Effector memory CD4-positive, alpha-beta T cell (primary cell): ENCODE data around the gene C5orf58.

Experiments
- DNase-seq, 3 donors: peaks; one replicate each; pipeline ENCODE4 v3.0.0-alpha.2; 2020
- H3K27ac ChIP-seq: 2 replicates; pipeline ENCODE4 v1.7.0; 2013; ENCODE audit warnings: mild to moderate bottlenecking, low read length, moderate library complexity; ENCODE audit not compliant: insufficient read depth, poor library complexity, severe bottlenecking
- H3K27me3 ChIP-seq: replicated peaks from 2 replicates; pipeline ENCODE4 v1.7.0; 2013; ENCODE audit warnings: mild to moderate bottlenecking, low read length; ENCODE audit not compliant: insufficient read depth, control insufficient read depth, poor library complexity, severe bottlenecking
- H3K36me3 ChIP-seq: 2 replicates; pipeline ENCODE4 v1.7.0; 2013; ENCODE audit warnings: mild to moderate bottlenecking, low read length, moderate library complexity; ENCODE audit not compliant: control insufficient read depth, insufficient read depth
- H3K4me1 ChIP-seq: 2 replicates; pipeline ENCODE4 v1.7.0; 2013; ENCODE audit warnings: low read length, mild to moderate bottlenecking; ENCODE audit not compliant: control insufficient read depth, insufficient read depth, poor library complexity, severe bottlenecking
- H3K4me3 ChIP-seq: 2 replicates; pipeline ENCODE4 v1.7.0; 2013; ENCODE audit warnings: low read length, low read depth, mild to moderate bottlenecking; ENCODE audit not compliant: insufficient read depth, poor library complexity, severe bottlenecking
- H3K9me3 ChIP-seq: 2 replicates; pipeline ENCODE4 v1.7.0; 2013; ENCODE audit warnings: mild to moderate bottlenecking, low read length, moderate library complexity; ENCODE audit not compliant: control insufficient read depth
- total RNA-seq, 3 donors: gene quantifications; one replicate each; lab custom pipeline; 2026; lab: John Stamatoyannopoulos, UW

Gene C5orf58, protein sequence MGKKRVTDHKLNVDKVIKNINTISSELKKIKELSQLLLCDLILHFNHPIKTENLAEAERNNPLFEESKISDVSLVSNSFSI
- 0 to 0.19 (median 0) reads per million in 3 donors for total RNA-seq

DNA sequence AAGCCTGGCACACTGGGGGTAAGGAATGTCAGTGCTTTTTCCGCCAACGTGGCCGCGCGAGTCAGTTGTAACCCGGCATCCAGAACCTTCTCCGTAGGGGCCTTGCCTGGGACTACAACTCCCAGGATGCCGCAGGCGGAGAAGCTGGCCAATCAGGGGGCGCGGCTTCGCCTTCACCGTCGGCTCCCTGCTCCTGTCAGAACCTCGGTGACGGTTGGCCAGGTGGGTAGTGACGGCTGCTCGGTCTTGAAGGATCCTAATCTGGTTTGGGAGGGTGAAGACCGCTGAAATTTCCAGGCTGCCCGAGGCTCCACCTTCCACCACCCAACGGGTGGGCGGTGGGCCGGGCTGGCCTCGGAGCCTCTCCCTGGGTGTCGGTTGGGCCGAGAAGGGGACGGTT, at the start of gene C5orf58:
C5orf58 (plus strand) TSS at position 200 of the 400 bp plus-strand sequence. CDS start 1,992 bp downstream, outside the sequence.
- no peak for DNase-seq
- H3K27ac ChIP-seq, result no peak within 1 kb of the TSS
- no peaks in the 10 kb centered on the region for H3K36me3 ChIP-seq
- no peaks in the 10 kb centered on the region for H3K4me1 ChIP-seq
- H3K4me3 ChIP-seq, result no peak within 1 kb of the TSS
- no peaks in the 10 kb centered on the region for H3K9me3 ChIP-seq
- H3K27me3 ChIP-seq, result no peaks in the 10 kb centered on the region

DNA sequence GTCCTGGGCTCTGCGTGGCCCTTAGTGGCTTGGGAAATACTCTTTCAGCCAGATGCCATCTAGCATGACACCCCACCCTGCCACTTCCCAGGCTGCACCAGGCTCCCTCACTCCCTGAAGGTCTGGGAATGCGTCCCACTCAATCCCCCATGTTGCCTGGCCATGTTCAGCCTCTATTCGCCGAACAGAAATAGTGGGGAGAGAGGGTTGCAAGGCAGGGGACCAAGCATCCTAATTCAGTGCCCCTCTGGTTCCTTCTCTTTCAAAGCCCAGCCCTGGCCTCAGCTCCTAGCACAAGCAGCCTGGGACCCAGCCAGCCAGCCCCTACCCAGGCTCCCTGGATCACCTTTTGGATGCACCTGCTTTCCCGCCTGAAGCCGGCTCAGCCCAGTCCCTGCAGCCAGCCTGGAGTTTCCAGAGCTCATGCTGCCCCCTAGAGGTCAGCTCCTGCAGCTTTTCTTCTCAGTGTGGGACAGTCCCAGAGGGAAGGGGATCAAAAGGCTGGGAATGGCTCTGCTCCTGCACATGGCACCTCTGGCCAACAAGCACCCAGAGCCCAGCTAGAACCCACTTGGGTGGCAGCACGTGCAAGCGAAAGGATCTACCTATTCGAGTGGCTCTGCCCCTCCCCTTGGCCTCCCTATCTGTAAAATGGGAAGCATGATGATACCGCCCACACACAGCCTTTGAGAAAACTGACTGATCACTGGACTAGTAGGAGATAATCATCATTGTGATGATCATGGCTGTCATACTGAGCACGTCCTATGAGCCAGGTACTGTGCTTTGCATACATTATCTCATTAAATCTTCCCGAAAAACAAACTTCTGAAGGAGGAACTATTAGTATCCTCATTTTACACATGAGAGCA, 48.7 kb upstream of the C5orf58 start:
- H3K4me3 ChIP-seq, result no peak overlapping the region

DNA sequence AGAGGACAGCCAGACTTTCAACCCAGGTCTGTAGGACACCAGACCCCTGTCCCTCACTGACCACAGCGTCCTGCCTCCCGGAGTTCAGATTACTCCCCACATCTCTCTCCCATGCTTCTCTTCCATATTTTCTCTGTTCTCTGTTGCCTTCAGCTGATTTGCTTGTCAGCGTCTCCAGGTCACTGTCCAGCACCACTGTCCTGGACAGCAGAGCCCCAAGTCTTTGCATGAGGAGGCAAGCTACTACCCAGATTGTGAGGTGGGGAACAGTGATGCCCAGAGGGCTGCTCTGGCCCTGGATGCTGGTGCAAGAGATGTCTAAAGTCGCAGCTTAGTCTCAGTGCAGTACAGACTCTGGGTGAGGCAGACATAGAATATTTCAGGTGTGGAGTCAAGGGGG, 48.0 kb upstream of the C5orf58 start:
- Histone ChIP-seq H3K4me3 (no peak overlapping the region), H3K9me3 (no peaks in the 10 kb centered on the region), H3K27ac (no peak overlapping the region), H3K36me3 (no peaks in the 10 kb centered on the region), H3K4me1 (no peaks in the 10 kb centered on the region), H3K27me3 (no peaks in the 10 kb centered on the region)
- DNase-seq, result no peak

More for the DNA sequence above, 48.7 kb upstream of the C5orf58 start:
- Histone ChIP-seq H3K36me3 (no peaks in the 10 kb centered on the region), H3K27ac (no peak overlapping the region), H3K9me3 (no peaks in the 10 kb centered on the region), H3K27me3 (no peaks in the 10 kb centered on the region), H3K4me1 (no peaks in the 10 kb centered on the region)
- DNase-seq, result peak in 1 of 3 donors; percentile 4

DNA sequence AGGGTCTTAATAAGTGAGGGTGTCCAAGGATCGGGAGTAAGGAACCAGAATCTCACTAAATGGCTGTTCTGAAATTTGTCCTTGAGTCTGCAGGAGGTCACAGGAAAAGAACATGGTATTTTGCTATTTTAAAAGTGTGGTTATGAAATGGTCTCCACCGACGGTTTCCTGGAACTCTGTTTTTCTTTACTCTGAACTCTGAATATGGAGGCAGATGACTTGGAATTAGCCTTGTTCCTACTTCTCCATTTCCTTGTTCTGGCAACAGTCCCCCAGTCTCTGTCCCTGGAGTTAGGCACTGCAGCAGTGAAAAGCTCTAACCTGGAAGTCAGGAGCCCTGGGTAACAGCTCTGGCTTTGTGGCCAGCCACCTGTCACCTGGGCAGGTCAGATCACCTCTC, 46.6 kb upstream of the C5orf58 start:
- Histone ChIP-seq H3K36me3 (no peaks in the 10 kb centered on the region), H3K4me1 (no peaks in the 10 kb centered on the region), H3K4me3 (no peak overlapping the region), H3K27me3 (no peaks in the 10 kb centered on the region), H3K9me3 (no peaks in the 10 kb centered on the region), H3K27ac (no peak overlapping the region)
- no peak for DNase-seq

DNA sequence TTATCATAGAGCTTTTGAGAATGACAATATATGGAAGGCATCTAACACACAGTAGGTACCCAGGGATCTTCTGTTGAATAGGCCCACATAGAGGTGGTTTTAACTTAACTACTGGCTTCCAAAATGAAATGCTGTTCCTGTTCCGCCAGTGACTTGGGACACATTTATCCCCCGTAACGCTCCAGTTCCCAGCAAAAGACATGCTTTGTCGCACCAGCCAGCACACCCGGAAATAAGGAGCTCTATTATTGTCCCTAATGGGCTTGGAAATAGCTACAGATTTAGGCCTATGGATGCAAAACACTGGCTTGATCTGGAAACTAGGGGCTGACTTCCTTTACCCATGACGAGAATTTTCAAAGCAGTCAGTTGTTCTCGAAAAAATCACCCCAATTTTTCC, 45.9 kb upstream of the C5orf58 start:
- DNase-seq, result no peak
- Histone ChIP-seq H3K27me3 (no peaks in the 10 kb centered on the region), H3K4me3 (no peak overlapping the region), H3K4me1 (no peaks in the 10 kb centered on the region), H3K27ac (no peak overlapping the region), H3K36me3 (no peaks in the 10 kb centered on the region), H3K9me3 (no peaks in the 10 kb centered on the region)

DNA sequence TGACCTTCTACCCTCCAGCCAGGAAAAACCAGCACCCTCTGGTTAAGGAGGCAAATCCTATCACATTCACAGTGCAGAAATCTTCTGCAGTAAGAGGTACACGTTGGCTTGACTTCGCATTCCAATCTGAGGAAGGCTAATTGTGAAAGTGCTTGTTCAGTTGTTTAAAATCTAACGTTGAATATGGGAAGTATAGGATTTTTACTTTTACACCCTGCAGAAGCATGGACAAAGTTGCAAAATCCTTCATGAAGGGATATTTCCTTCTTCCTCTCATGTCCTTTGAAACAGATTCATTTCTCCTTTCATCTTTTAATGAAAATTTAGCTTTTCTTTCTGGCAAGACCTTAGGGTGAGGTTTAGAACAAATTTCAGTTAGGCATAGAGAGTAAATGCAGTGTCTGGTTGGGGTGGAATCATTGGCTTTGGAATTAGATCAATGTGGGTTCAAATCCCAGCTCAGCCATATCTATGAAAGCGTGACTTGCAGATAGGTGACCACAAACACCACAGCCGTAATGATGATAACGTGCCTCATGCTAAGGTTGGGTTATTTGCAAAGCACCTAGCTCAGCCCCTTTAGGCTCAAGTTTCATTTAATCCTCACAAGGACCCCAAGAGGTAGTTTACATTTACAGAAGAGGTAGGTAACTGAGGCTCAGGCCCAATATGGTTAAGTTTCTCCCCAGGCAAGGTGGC, 42.2 kb upstream of the C5orf58 start:
- no peaks in the 10 kb centered on the region for H3K4me1 ChIP-seq
- DNase-seq, result no peak
- no peaks in the 10 kb centered on the region for H3K9me3 ChIP-seq
- H3K27me3 ChIP-seq, result no peaks in the 10 kb centered on the region
- no peak overlapping the region for H3K27ac ChIP-seq
- no peak overlapping the region for H3K4me3 ChIP-seq
- H3K36me3 ChIP-seq, result no peaks in the 10 kb centered on the region

DNA sequence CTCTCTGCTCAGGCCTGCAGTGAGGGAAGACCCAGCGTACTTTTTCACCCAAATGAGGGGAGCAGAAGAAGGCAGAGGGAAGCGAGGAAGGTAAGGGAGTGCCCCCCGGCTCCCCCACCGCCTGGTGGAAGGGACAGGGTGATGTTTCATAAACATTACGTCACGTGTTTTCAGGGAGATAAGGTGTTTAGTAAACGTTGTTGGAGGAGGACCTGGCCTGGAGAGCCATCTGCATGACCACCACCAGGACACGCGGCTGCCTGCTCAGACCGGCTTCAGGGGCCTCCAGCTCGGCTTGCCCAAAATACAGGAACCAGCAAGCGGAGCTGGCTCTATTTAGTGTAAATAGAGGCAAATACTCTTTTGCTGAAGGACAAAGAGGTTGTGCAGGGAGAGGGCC, 40.0 kb upstream of the C5orf58 start:
- H3K4me1 ChIP-seq, result no peaks in the 10 kb centered on the region
- H3K27ac ChIP-seq, result no peak overlapping the region
- H3K9me3 ChIP-seq, result no peaks in the 10 kb centered on the region
- no peak for DNase-seq
- H3K27me3 ChIP-seq, result no peaks in the 10 kb centered on the region
- H3K36me3 ChIP-seq, result no peaks in the 10 kb centered on the region
- no peak overlapping the region for H3K4me3 ChIP-seq

DNA sequence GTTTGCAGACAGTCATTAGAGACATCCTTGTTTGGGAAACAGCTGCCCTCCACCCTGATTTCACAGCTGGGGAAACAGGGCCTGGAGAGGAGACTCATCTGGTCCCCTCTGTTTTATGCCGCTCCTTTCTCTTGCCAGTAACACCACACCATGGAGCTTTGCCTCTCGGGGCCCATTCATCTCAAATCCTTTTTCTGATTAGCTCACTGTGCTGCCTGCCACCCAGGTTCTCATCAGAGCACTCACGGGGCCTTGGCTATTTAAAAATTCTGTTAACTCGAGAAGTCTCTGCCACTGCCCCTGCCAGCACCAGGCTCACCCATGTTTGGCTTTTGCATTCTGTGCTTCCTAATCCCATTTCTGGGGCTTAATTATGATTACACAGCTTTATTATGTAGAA, 36.8 kb upstream of the C5orf58 start:
- H3K27me3 ChIP-seq, result no peaks in the 10 kb centered on the region
- H3K9me3 ChIP-seq, result no peaks in the 10 kb centered on the region
- no peak overlapping the region for H3K27ac ChIP-seq
- no peaks in the 10 kb centered on the region for H3K36me3 ChIP-seq
- H3K4me1 ChIP-seq, result no peaks in the 10 kb centered on the region
- no peak for DNase-seq
- H3K4me3 ChIP-seq, result no peak overlapping the region

DNA sequence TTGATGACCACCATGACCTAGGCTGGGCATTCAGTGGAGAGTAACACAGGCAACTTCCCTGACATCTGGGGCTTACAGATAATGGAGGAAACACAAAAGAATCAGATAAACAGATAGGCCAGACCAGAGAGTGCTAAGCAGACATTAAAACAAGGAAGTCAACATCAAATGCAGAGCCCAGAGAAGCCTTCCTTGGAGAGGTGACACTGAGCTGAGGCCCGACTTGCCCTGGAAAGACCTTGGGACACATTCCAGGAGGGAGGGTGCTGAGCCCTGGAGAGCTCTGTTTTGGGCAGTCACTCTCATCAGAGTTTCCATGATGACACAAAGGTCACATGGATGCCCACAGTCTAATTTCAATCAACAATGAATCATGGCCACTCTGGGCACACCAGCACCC, 31.9 kb upstream of the C5orf58 start:
- Histone ChIP-seq H3K36me3 (no peaks in the 10 kb centered on the region), H3K4me3 (no peak overlapping the region), H3K27me3 (no peaks in the 10 kb centered on the region), H3K9me3 (no peaks in the 10 kb centered on the region), H3K4me1 (no peaks in the 10 kb centered on the region), H3K27ac (no peak overlapping the region)
- DNase-seq, result no peak

DNA sequence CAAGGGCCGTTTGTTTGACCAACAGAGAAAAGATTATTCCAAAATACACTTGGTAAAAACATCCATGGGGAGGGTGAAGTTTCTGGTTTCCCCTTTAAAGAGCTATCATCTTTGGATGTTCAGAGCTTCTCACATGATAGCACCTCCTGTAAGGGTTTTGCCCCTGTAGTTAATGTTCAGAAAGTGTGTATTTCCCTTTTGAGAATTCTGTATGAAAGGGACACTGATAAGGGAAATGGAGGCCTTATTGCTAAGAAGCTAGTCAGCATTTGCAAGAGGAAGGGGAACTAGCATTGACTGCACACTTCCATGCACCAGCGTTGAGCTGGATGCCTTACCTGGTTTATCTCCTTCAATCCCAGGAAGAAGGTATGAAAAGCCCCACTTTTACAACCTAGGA, 31.5 kb upstream of the C5orf58 start:
- Histone ChIP-seq H3K27me3 (peaks cover 1% of the 10 kb centered on the region), H3K4me1 (no peaks in the 10 kb centered on the region), H3K27ac (no peak overlapping the region)

More for the DNA sequence above, 31.5 kb upstream of the C5orf58 start:
- H3K36me3 ChIP-seq, result no peaks in the 10 kb centered on the region
- H3K4me3 ChIP-seq, result no peak overlapping the region
- DNase-seq, result no peak
- no peaks in the 10 kb centered on the region for H3K9me3 ChIP-seq
